ENCODE data around the gene BLMH.
"Not testable (repeated sequence)": the region's sequence is repeated elsewhere in the genome, so short reads cannot be mapped to it uniquely, and the experiment has no call there.

BLMH gene

DNA sequence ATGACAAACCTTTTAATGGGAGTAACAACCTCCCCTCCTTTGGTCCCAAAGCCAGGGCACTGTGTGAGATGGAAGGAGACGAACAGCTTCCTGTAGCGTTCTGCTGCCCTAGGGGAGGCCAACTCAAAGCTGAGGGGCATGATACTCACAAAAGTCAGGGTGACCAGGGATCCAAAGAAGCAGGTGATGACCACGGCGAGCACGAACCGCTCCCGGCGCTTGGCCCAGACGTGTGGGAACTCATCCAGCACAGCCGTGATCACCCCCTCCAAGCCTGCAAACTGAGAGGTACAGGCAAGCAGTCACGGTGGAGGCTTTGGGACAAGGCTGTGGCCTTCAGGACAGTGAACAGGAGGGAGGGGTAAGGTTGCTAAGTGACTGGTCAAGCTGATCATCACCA, 81.4 kb downstream of the BLMH start:
- Histone ChIP-seq H3K36me3 (no peaks in the 10 kb centered on the region), H3K4me1 (no peaks in the 10 kb centered on the region), H3K27me3 (peaks cover 0 to 2% of the 10 kb centered on the region in 2 donors), H3K9me3 (no peaks in the 10 kb centered on the region), H3K27ac (no peak overlapping the region), H3K4me3 (no peak overlapping the region)
- intact Hi-C loops (cut with DNase I; ENCODE audit: low total_unique reads) = no loop called here
- DNase-seq = no peak
- TF ChIP-seq CTCF (IDR thresholded peaks at IDR 0.05) = no peak

- no peak for DNase-seq
- Histone ChIP-seq H3K27me3 (peaks cover 0 to 2% of the 10 kb centered on the region in 2 donors), H3K36me3 (no peaks in the 10 kb centered on the region), H3K4me1 (no peaks in the 10 kb centered on the region), H3K27ac (no peak overlapping the region), H3K9me3 (no peaks in the 10 kb centered on the region), H3K4me3 (no peak overlapping the region)
- intact Hi-C loops (cut with DNase I; ENCODE audit: low total_unique reads) = no loop called here
- no peak for TF ChIP-seq CTCF (IDR thresholded peaks at IDR 0.05)
Observed at GRCh38 chr17:30209930-30210329, 81.8 kb downstream of the BLMH start.

GRCh38 chr17:30208214-30208613, 83.5 kb downstream of the BLMH start:
- H3K4me1 ChIP-seq = no peaks in the 10 kb centered on the region
- H3K27me3 ChIP-seq = peaks cover 0 to 2% of the 10 kb centered on the region in 2 donors
- no peaks in the 10 kb centered on the region for H3K36me3 ChIP-seq
- no peak overlapping the region for H3K27ac ChIP-seq
- intact Hi-C loops (cut with DNase I; ENCODE audit: low total_unique reads) = no loop called here
- H3K4me3 ChIP-seq = no peak overlapping the region
- DNase-seq = no peak
- no peaks in the 10 kb centered on the region for H3K9me3 ChIP-seq
- no peak for TF ChIP-seq CTCF (IDR thresholded peaks at IDR 0.05)

DNA sequence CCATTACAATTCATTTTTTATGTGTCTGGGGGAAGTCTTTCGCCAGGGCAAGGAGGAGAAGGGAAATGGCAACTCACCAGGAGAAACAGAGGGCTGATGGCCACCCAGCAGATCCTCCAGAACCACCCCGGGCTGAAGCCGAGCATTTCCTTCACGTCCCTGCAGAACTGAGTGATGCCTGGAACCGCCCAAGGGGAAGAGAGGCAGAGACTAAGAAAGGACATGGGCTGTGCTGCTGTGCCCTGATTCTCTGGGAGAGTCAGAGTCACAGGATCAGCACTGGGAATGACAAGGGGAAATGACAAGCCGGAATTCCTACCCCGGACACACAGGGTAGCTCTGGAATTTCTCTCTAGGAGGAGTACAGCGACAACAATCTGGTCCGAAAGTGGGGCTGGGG, 84.1 kb downstream of the BLMH start:
- Histone ChIP-seq H3K36me3 (no peaks in the 10 kb centered on the region), H3K27ac (no peak overlapping the region), H3K27me3 (peaks cover 0 to 2% of the 10 kb centered on the region in 2 donors), H3K4me3 (no peak overlapping the region), H3K4me1 (no peaks in the 10 kb centered on the region), H3K9me3 (no peaks in the 10 kb centered on the region)
- no peak for TF ChIP-seq CTCF (IDR thresholded peaks at IDR 0.05)
- DNase-seq = no peak
- intact Hi-C loops (cut with DNase I; ENCODE audit: low total_unique reads) = no loop called here

DNA sequence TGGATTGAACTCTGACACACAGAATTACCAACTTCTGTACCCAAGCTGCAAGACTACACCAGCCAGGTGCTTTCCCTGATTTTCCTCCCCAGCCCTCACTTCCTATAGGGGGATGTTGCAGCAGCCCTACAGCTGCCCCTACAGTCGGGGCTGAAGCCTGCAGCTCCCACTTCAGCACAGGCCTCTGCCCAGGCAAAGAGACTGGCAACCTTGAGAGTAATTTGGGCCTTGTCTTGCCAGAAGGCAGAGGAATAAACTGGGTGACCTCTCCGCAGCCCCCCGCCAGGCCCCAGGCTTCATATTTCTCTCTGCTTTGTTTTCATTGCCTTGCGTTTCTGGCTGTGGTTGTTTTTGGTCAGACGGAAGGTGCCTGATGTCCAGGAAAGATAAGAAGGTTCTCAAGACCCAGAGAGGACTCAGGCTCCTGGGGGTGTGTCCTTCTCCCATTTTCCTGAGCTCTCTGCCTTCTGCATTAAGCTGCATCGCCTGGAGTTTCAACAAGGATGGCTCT, 88.2 kb downstream of the BLMH start:
- TF ChIP-seq CTCF (IDR thresholded peaks at IDR 0.05) = no peak
- Histone ChIP-seq H3K27me3 (peaks cover 0 to 5% of the 10 kb centered on the region in 2 donors), H3K4me1 (no peaks in the 10 kb centered on the region), H3K9me3 (no peaks in the 10 kb centered on the region), H3K4me3 (no peak overlapping the region), H3K36me3 (no peaks in the 10 kb centered on the region), H3K27ac (no peak overlapping the region)
- intact Hi-C loops (cut with DNase I; ENCODE audit: low total_unique reads) = no loop called here
- no peak for DNase-seq

DNA sequence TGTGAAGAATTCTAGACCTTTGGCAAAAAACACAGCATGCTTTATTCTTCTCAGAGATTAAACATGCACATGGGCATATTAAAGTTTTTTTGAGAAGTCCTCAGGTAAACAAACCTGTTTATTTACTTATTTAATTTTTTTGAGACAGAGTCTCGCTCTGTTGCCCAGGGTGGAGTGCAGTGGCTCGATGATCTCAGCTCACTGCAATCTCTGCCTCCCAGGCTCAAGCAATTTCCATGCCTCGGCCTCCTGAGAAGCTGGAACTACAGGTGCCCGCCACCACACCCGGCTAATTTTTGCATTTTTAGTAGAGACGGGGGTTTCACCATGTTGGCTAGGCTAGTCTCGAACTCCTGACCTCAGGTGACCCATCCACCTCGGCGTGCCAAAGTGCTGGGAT, 91.1 kb downstream of the BLMH start:
- DNase-seq; H3K36me3 ChIP-seq; H3K9me3 ChIP-seq; H3K27me3 ChIP-seq; H3K27ac ChIP-seq; H3K4me1 ChIP-seq; intact Hi-C loops (cut with DNase I; ENCODE audit: low total_unique reads); H3K4me3 ChIP-seq: not testable (repeated sequence)

Measured in tibial artery (tissue), 4 donors.